Measurements from ENCODE around the gene PLOD1.
"Not testable (repeated sequence)": the region's sequence is repeated elsewhere in the genome, so short reads cannot be mapped to it uniquely, and the experiment has no call there.

PLOD1 gene

GRCh38 chr1:11912482-11913216 is 21.9 kb upstream of the PLOD1 start:
- DNase-seq: not testable (repeated sequence)

- DNase-seq: no peak
Observed at GRCh38 chr1:11913291-11913690, 21.2 kb upstream of the PLOD1 start.

- no peak for DNase-seq
Observed at GRCh38 chr1:11914024-11914423, 20.5 kb upstream of the PLOD1 start.

GRCh38 chr1:11918799-11919519 is 15.6 kb upstream of the PLOD1 start:
- no peak for DNase-seq

- no peak for DNase-seq
Observed at GRCh38 chr1:11919621-11920020, 14.9 kb upstream of the PLOD1 start.

GRCh38 chr1:11920239-11920903 is 14.1 kb upstream of the PLOD1 start:
- no peak for DNase-seq

GRCh38 chr1:11921022-11921421 is 13.5 kb upstream of the PLOD1 start:
- no peak for DNase-seq

GRCh38 chr1:11923069-11923826 is 11.3 kb upstream of the PLOD1 start:
- DNase-seq: no peak

GRCh38 chr1:11923827-11924113 is 10.7 kb upstream of the PLOD1 start:
- no peak for DNase-seq

- no peak for DNase-seq
Observed at GRCh38 chr1:11924334-11925195, 10.0 kb upstream of the PLOD1 start.

- DNase-seq: not testable (repeated sequence)
Observed at GRCh38 chr1:11925196-11925937, 9.2 kb upstream of the PLOD1 start.

- no peak for DNase-seq
Observed at GRCh38 chr1:11925938-11926292, 8.6 kb upstream of the PLOD1 start.

GRCh38 chr1:11927866-11928592 is 6.5 kb upstream of the PLOD1 start:
- no peak for DNase-seq

- DNase-seq: no peak
Observed at GRCh38 chr1:11929849-11930248, 4.7 kb upstream of the PLOD1 start.

- no peak for DNase-seq
Observed at GRCh38 chr1:11930571-11931445, 3.7 kb upstream of the PLOD1 start.

GRCh38 chr1:11931845-11932244 is 2.7 kb upstream of the PLOD1 start:
- DNase-seq: no peak

- DNase-seq: no peak
Observed at GRCh38 chr1:11935057-11935412, 518 bp downstream of the PLOD1 start.

- DNase-seq: not testable (repeated sequence)
Observed at GRCh38 chr1:11935733-11936132, 1.2 kb downstream of the PLOD1 start.

- DNase-seq: no peak
Observed at GRCh38 chr1:11938722-11939526, 4.4 kb downstream of the PLOD1 start.
